Vagina (tissue), 2 donors: Measurements from ENCODE around the gene ENO3. TPM values are rescaled to one million over a fixed set of nuclear protein-coding genes. Genes with fewer than 3 reads are reported as not detected.
A peak's percentile ranks its signal among the peaks of the same experiment; 100 is the strongest.

ENCODE experiments used
- DNase-seq, 2 donors: peaks; one replicate each; pipeline ENCODE4 v3.0.0-alpha.2; 2017; ENCODE audit errors: extremely low spot score in 2 of 2
- H3K27ac ChIP-seq: fragments of 200-600 bp; sonication (generic); one replicate; pipeline ENCODE4 v1.5.1; 2019
- H3K27me3 ChIP-seq: fragments of 200-600 bp; sonication (generic); one replicate; pipeline ENCODE4 v1.5.1; 2019
- H3K36me3 ChIP-seq, 2 donors: fragments of 200-600 bp; sonication (generic); one replicate each; pipeline ENCODE4 v1.5.1; 2017 to 2019
- H3K4me1 ChIP-seq: fragments of 200-600 bp; sonication (generic); one replicate; pipeline ENCODE4 v1.5.1; 2019
- H3K4me3 ChIP-seq, 2 donors: fragments of 200-600 bp; sonication (generic); 1 replicate in 1 of 2; 2 replicates in 1 of 2; pipeline ENCODE4 v1.5.1; 2016 to 2019
- H3K9me3 ChIP-seq: fragments of 200-600 bp; sonication (generic); one replicate; pipeline ENCODE4 v1.5.1; 2019
- CTCF ChIP-seq, 3 experiments: fragments of 450-650 bp in 2 of 3; fragments of 200-600 bp in 1 of 3; sonication (generic) in 1 of 3; IDR thresholded peaks; one replicate each; pipeline ENCODE4 v1.5.1; 2017 to 2019; ENCODE audit warnings: antibody characterized with exemption in 3 of 3, mild to moderate bottlenecking in 2 of 3, moderate library complexity in 2 of 3
- POLR2A ChIP-seq, 2 donors: fragments of 450-650 bp; IDR thresholded peaks; one replicate each; pipeline ENCODE4 v1.6.1; 2017; ENCODE audit warnings: antibody characterized with exemption in 2 of 2, mild to moderate bottlenecking in 2 of 2, moderate library complexity in 2 of 2
- POLR2AphosphoS5 ChIP-seq, 2 donors: sonication (generic); formaldehyde crosslinking; IDR thresholded peaks; one replicate each; pipeline ENCODE4 v1.9.0; 2017; ENCODE audit warnings: antibody characterized with exemption in 2 of 2, mild to moderate bottlenecking in 2 of 2, low read depth in 1 of 2; ENCODE audit not compliant: insufficient read depth in 1 of 2
- intact Hi-C: fragments of 100-400 bp; cut with DNase I; formaldehyde crosslinking; loops from one replicate; pipeline ENCODE4 v1.15.1; 2023
- total RNA-seq: library from RNA; depleted of rRNA; stranded (reverse); fragments of >200 nt; gene quantifications from one replicate; pipeline ENCODE4 v1.2.3, GENCODE V29; 2016

Gene ENO3
- total RNA-seq, 1 donor from 2014 or later: 5.6 TPM

- H3K9me3 ChIP-seq: no peaks in the 10 kb centered on the region
- H3K27me3 ChIP-seq: no peaks in the 10 kb centered on the region
- H3K4me3 ChIP-seq: peak overlapping the region in 1 of 2 donors; percentile 16
- peaks cover 0 to 35% of the 10 kb centered on the region in 2 donors for H3K36me3 ChIP-seq
- intact Hi-C loops: loop anchor here (5.0 kb wide), 1 partner anchor 53 kb away; the partner anchor contains the start of genes INCA1 and KIF1C
- H3K27ac ChIP-seq: peak overlapping the region; percentile 95
- DNase-seq: no peak
- TF ChIP-seq POLR2A (IDR thresholded peaks at IDR 0.05): no peak
- TF ChIP-seq POLR2AphosphoS5 (IDR thresholded peaks at IDR 0.05; ENCODE audit: insufficient read depth in 1 of 2, low read depth in 1 of 2): no peak
- TF ChIP-seq CTCF (IDR thresholded peaks at IDR 0.05): no peak
- peaks cover 49% of the 10 kb centered on the region for H3K4me1 ChIP-seq
These were observed 6.3 kb upstream of the ENO3 start for GRCh38 chr17:4944554-4945175.

GRCh38 chr17:4945176-4945943, 5.6 kb upstream of the ENO3 start:
- intact Hi-C loops: loop anchor here (5.0 kb wide), 1 partner anchor 52 kb away; the partner anchor contains the start of genes INCA1 and KIF1C
- peaks cover 0 to 35% of the 10 kb centered on the region in 2 donors for H3K36me3 ChIP-seq
- no peaks in the 10 kb centered on the region for H3K9me3 ChIP-seq
- no peak for DNase-seq
- TF ChIP-seq CTCF (IDR thresholded peaks at IDR 0.05) (no peak), POLR2A (IDR thresholded peaks at IDR 0.05) (no peak), POLR2AphosphoS5 (IDR thresholded peaks at IDR 0.05; ENCODE audit: insufficient read depth in 1 of 2, low read depth in 1 of 2) (peak; percentile 51 to 73)
- no peaks in the 10 kb centered on the region for H3K27me3 ChIP-seq
- H3K4me1 ChIP-seq: peaks cover 53% of the 10 kb centered on the region
- H3K27ac ChIP-seq: peak overlapping the region; percentile 95
- peak overlapping the region; percentile 27 to 91 for H3K4me3 ChIP-seq

GRCh38 chr17:4945944-4946280, 5.0 kb upstream of the ENO3 start:
- DNase-seq: no peak
- intact Hi-C loops: loop anchor here (5.0 kb wide), 1 partner anchor 51 kb away; the partner anchor contains the start of genes INCA1 and KIF1C
- peak overlapping the region; percentile 95 for H3K27ac ChIP-seq
- no peaks in the 10 kb centered on the region for H3K9me3 ChIP-seq
- peaks cover 0 to 35% of the 10 kb centered on the region in 2 donors for H3K36me3 ChIP-seq
- TF ChIP-seq CTCF (IDR thresholded peaks at IDR 0.05) (no peak), POLR2A (IDR thresholded peaks at IDR 0.05) (no peak), POLR2AphosphoS5 (IDR thresholded peaks at IDR 0.05; ENCODE audit: insufficient read depth in 1 of 2, low read depth in 1 of 2) (no peak)
- peak overlapping the region; percentile 91 to 99 for H3K4me3 ChIP-seq
- H3K27me3 ChIP-seq: no peaks in the 10 kb centered on the region
- peaks cover 54% of the 10 kb centered on the region for H3K4me1 ChIP-seq

GRCh38 chr17:4946312-4946976, 4.5 kb upstream of the ENO3 start:
- intact Hi-C loops: loop anchor here (5.0 kb wide), 1 partner anchor 51 kb away; the partner anchor contains the start of genes INCA1 and KIF1C
- Histone ChIP-seq H3K4me3 (peak overlapping the region; percentile 91 to 99), H3K9me3 (no peaks in the 10 kb centered on the region), H3K27ac (peak overlapping the region; percentile 95), H3K36me3 (peaks cover 0 to 35% of the 10 kb centered on the region in 2 donors), H3K4me1 (peaks cover 49% of the 10 kb centered on the region), H3K27me3 (no peaks in the 10 kb centered on the region)
- TF ChIP-seq POLR2AphosphoS5 (IDR thresholded peaks at IDR 0.05; ENCODE audit: insufficient read depth in 1 of 2, low read depth in 1 of 2) (no peak), POLR2A (IDR thresholded peaks at IDR 0.05) (no peak)
- DNase-seq: no peak

- peak overlapping the region; percentile 91 to 99 for H3K4me3 ChIP-seq
- TF ChIP-seq CTCF (IDR thresholded peaks at IDR 0.05) (no peak), POLR2AphosphoS5 (IDR thresholded peaks at IDR 0.05; ENCODE audit: insufficient read depth in 1 of 2, low read depth in 1 of 2) (no peak), POLR2A (IDR thresholded peaks at IDR 0.05) (no peak)
- H3K27me3 ChIP-seq: no peaks in the 10 kb centered on the region
- peaks cover 43% of the 10 kb centered on the region for H3K4me1 ChIP-seq
- no peak for DNase-seq
- intact Hi-C loops: loop anchor here (5.0 kb wide), 1 partner anchor 50 kb away; the partner anchor contains the start of genes INCA1 and KIF1C
- peaks cover 0 to 35% of the 10 kb centered on the region in 2 donors for H3K36me3 ChIP-seq
- H3K9me3 ChIP-seq: no peaks in the 10 kb centered on the region
- H3K27ac ChIP-seq: peak overlapping the region; percentile 95
These were observed 3.9 kb upstream of the ENO3 start for GRCh38 chr17:4947010-4947410.
